ENCODE data around the gene RTL5.

RTL5 gene

GRCh38 chrX:72128881-72129280, 2.8 kb downstream of the RTL5 start:
- DNase-seq, result no peak

- DNase-seq, result no peak
Measured at GRCh38 chrX:72128183-72128834, 3.4 kb downstream of the RTL5 start.

GRCh38 chrX:72127332-72127731, 4.4 kb downstream of the RTL5 start:
- DNase-seq, result no peak

- DNase-seq, result no peak
Measured at GRCh38 chrX:72126539-72127140, 5.1 kb downstream of the RTL5 start.

GRCh38 chrX:72126048-72126415, 5.7 kb downstream of the RTL5 start:
- DNase-seq, result no peak

GRCh38 chrX:72125331-72126047, 6.2 kb downstream of the RTL5 start:
- no peak for DNase-seq

GRCh38 chrX:72124540-72125201, 7.0 kb downstream of the RTL5 start:
- no peak for DNase-seq

- DNase-seq, result no peak
Measured at GRCh38 chrX:72123471-72124185, 8.1 kb downstream of the RTL5 start.

- no peak for DNase-seq
Measured at GRCh38 chrX:72122621-72123337, 8.9 kb downstream of the RTL5 start.

GRCh38 chrX:72121383-72121782, 10.3 kb downstream of the RTL5 start:
- no peak for DNase-seq

- no peak for DNase-seq
Measured at GRCh38 chrX:72120837-72121236, 10.9 kb downstream of the RTL5 start.

- DNase-seq, result no peak
Measured at GRCh38 chrX:72117636-72118210, 14.0 kb downstream of the RTL5 start.

GRCh38 chrX:72115380-72115779, 16.3 kb downstream of the RTL5 start:
- DNase-seq, result no peak

GRCh38 chrX:72114807-72115206, 16.9 kb downstream of the RTL5 start:
- DNase-seq, result no peak

GRCh38 chrX:72114306-72114705, 17.4 kb downstream of the RTL5 start:
- DNase-seq, result no peak

GRCh38 chrX:72113461-72113860, 18.3 kb downstream of the RTL5 start:
- no peak for DNase-seq

- no peak for DNase-seq
Measured at GRCh38 chrX:72110876-72111708, 20.6 kb downstream of the RTL5 start.

- DNase-seq, result no peak
Measured at GRCh38 chrX:72110051-72110875, 21.5 kb downstream of the RTL5 start.

GRCh38 chrX:72108666-72109065, 23.0 kb downstream of the RTL5 start:
- DNase-seq, result no peak
